ENCODE data around the gene UBE2V1.
"Not testable (repeated sequence)": the region's sequence is repeated elsewhere in the genome, so short reads cannot be mapped to it uniquely, and the experiment has no call there.

Gene UBE2V1

DNA sequence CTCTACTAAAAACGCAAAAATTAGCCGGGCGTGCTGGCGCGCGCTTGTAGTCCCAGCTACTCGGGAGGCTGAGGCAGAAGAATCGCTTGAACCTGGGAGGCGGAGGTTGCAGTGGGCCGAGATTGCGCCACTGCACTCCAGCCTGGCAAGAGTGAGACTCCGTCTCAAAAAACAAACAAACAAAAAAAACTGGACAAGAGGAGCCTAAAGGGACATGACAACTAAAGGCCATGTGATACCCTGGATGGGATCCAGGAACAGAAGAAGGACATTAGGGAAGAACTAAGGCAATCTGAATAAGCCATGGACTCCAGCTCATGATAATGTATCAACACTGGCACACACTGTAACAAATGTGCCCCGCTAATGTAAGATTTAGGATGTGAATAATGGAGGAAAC lies 24.8 kb upstream of the UBE2V1 start:
- not testable (repeated sequence) for DNase-seq (ENCODE audit: low read depth)

- no peak for DNase-seq (ENCODE audit: low read depth)
These were observed 24.1 kb upstream of the UBE2V1 start for GRCh38 chr20:50136822-50137599.

DNA sequence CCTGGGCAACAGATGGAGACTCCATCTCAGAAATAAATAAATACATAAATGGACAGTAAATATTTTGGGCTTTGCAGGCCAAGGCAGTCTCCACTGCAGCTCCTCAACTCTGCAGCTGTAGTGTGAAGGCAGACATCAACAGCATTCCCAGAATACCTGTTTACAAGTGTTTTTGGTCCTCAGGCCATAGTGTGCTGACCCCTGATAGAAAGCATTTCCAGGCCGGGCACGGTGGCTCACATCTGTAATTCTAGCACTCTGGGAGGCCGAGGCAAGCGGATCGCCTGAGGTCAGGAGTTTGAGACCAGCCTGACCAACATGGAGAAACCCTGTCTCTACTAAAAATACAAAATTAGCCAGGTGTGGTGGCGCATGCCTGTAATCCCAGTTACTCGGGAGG lies 22.2 kb upstream of the UBE2V1 start:
- not testable (repeated sequence) for DNase-seq (ENCODE audit: low read depth)

DNA sequence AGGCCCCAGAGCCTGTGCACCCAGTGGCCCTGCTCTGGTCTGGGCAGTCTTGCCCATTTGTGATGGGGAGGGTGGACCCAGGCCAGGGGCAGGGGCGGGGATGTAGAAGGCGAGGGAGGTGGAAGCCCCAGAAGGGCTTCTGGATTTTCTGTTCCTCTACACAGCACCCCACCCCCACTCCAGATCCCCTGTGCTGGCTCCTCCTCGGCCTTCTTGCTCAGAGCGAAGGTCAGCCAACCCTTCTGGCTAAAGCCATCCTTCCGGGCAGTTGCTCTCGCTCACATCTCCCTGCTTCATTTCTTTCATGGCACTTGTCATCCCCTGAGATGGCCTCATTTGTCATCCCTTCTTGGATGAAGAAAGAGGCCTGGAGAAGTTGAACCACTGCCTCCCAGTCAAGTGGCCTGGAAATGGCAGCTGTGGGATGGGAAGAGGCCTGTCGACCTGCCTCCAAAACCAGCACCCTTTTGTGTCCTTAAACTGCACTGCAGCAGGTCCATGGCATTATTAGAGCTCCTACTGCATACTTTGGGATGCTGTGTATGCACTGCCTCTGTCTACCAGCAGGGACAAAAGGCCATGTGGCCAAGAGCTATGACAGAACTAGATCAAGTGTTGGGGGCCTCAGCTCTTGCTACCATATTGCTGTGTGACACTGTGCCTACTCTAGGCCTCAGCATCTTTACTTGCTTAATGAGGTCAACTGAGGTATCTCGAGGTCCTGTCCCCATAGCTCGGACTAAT lies 20.7 kb upstream of the UBE2V1 start:
- no peak for DNase-seq (ENCODE audit: low read depth)

DNA sequence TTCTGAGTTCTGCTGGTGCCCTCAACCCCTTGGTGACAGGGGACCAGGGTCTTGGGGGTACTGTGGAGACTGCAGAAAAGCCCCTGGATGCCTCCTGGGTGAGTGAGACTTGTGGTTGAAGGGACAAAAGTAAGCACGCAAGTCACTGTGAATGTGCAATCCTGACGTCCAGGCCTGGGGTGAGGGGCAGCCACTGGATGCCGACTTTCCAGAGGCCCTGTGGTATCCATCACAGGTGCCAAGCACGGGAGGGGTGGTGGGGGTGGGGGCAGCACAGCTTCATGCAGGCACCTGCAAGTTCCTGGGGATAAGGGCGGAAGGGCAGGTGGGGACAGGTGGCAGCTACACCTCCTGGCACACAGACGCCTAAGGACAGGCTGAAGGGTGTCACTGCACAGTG lies 20.1 kb upstream of the UBE2V1 start:
- no peak for DNase-seq (ENCODE audit: low read depth)

DNA sequence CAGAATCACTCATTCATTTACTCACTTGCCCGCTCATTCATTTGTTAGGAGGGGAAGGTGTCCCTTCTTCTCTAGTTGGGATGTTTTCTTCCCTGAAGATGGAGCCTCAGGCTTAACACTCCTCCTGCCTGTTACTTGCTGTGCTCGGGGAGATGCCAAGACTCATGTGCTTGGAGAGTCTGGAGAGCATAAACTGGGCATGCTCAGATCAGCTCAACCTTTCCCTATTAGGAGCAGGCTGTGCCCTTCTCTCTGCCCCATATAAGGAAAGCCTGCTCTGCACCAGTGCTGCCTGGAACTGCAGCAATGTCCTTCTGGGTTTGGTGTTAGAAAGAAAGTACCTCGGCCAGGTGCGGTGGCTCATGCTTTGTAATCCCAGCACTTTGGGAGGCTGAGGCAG lies 18.0 kb upstream of the UBE2V1 start:
- DNase-seq (ENCODE audit: low read depth), result no peak

- no peak for DNase-seq (ENCODE audit: low read depth)
These were observed 17.4 kb upstream of the UBE2V1 start for GRCh38 chr20:50130356-50130723.

- no peak for DNase-seq (ENCODE audit: low read depth)
These were observed 16.9 kb upstream of the UBE2V1 start for GRCh38 chr20:50129662-50130355.

GRCh38 chr20:50128520-50128905 lies 15.6 kb upstream of the UBE2V1 start:
- no peak for DNase-seq (ENCODE audit: low read depth)

- DNase-seq (ENCODE audit: low read depth), result no peak
These were observed 14.9 kb upstream of the UBE2V1 start for GRCh38 chr20:50127587-50128519.

- DNase-seq (ENCODE audit: low read depth), result no peak
These were observed 13.7 kb upstream of the UBE2V1 start for GRCh38 chr20:50126662-50127061.

DNA sequence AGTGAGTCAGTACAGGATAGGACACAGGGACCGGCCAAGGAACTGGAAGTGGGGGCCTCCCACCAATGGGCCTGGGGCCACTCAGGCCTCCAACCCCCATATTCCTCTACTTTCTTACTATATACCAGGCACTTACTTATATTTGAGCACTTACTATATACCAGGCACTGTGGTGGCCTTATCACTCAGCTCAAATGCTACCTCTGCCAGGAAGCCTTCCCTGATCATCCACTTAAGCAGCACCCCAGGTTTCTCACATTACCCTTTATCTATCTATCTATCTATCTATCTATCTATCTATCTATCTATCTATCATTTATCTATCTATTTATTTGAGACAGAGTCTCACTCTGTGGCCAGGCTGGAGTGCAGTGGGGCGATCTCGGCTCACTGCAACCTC lies 12.3 kb upstream of the UBE2V1 start:
- DNase-seq (ENCODE audit: low read depth), result no peak

DNA sequence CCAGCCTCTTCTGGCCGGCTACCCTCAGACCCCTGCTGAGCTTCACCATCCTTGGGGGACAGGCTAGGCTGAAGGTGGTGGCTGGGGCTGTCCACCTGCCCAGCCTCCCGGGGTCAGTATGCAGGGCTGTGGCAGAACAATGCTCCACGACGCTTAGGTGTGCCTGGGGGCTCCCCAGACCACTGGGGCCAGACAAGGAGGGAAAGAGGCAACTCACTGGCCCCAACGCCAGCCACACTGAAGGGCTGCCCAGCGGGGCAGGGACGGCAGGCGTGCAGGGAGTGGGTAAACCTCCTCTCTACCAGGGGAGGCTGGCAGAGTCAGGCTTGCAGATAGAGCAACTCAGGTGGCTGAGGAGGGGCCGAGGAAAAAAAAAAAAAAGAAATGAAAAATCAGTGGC lies 11.5 kb upstream of the UBE2V1 start:
- DNase-seq (ENCODE audit: low read depth), result no peak

DNA sequence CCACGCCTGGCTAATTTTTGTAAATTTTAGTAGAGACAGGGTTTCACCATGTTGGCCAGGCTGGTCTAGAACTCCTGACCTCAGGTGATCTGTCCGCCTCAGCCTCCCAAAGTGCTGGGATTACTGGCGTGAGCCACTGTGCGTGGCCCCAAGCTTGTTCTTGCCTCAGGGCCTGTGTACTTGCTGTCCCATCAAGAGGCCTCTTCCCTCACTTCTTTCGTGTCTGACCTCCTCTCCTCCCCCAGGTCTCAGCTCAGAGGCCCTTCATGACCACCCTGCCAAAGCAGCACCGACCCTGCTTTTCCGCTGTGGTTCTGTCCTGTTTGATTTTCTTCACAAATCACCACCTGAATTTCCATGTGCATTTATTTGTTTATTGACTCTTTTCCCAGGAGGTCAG lies 10.5 kb upstream of the UBE2V1 start:
- DNase-seq (ENCODE audit: low read depth), result no peak

GRCh38 chr20:50122763-50123162 lies 9.8 kb upstream of the UBE2V1 start:
- no peak for DNase-seq (ENCODE audit: low read depth)

DNA sequence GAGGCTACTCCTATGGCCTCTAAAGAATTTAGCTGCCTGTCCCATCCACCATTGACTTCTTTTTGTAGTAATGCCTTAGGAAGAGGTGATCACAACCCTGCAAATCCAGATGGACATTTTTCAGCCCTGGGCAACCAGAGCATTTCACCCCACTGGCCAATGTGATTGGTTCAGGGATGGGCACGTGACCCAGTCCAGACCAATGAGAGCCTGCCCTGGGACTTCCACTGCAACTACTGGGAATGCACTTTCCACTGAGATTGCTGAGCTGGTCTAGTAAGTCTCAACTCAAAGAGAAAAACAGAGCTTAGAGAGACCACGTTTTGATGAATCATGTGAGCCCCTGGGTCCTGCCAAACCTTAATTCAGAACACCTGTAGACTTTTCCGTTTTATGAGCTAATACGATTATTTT lies 8.9 kb upstream of the UBE2V1 start:
- DNase-seq (ENCODE audit: low read depth), result no peak

GRCh38 chr20:50120935-50121693 lies 8.2 kb upstream of the UBE2V1 start:
- DNase-seq (ENCODE audit: low read depth), result no peak

- DNase-seq (ENCODE audit: low read depth), result no peak
These were observed 5.3 kb upstream of the UBE2V1 start for GRCh38 chr20:50118203-50118602.

DNA sequence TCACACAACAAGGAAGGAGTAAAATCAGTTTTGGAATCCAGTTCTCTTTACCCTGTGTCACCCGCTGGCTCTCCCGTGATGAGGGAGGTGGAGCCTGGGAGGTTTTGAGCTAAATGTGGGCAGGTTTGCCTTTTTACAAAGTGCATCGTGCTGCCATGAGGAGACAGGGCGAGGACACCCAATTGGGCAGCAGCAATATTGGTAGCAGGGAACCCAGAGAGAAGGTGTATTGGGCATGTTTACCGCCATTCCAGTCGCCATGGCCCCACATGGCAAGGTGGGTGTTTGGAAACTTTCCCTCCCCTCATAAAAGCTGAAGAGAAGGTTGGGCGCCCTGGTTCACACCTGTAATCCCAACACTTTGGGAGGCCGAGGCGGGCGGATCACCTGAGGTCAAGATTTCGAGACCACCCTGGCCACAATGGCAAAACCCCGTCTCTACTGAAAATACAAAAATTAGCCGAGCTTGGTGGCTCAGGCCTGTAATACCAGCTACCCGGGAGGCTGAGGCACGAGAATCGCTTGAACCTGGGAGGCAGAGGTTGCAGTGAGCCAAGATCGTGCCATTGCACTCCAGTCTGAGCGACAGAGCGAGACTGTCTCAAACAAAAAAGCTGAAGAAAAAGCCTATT lies 3.5 kb upstream of the UBE2V1 start:
- DNase-seq (ENCODE audit: low read depth), result no peak

GRCh38 chr20:50115591-50116367 lies 2.8 kb upstream of the UBE2V1 start:
- DNase-seq (ENCODE audit: low read depth), result peak; percentile 65
